Measurements from ENCODE around the gene FREM2.

The FREM2 gene

DNA sequence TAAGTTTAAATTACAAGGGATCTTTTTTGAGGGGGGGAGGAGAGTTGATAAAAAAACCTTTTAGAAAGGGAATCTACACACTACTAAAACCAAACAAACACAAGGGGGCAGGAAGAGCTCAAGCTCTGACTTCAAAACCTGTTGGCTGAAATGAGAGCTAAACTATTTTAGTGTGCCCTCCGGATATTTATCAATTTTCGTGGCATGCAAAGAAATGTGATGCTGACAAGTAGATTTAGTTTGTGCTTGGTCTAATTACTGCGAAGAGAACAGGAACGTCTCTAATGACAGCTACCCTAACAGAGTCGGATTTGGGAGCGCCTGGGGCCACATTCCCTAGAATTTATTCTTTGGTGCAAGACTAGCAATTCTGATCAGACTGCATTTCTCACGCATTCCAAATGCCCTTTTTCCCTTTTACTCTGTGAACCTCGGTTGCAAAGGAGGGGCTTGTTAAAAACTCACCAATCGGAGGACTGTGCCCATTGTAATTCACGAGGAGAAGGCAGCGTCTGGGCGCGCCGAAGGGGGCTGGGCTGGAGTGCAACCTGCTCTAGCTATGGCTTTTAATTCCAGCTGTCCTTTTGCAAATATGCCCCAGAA lies 802 bp upstream of the FREM2 start:
- DNase-seq (ENCODE audit: low spot score) = peak; percentile 75

DNA sequence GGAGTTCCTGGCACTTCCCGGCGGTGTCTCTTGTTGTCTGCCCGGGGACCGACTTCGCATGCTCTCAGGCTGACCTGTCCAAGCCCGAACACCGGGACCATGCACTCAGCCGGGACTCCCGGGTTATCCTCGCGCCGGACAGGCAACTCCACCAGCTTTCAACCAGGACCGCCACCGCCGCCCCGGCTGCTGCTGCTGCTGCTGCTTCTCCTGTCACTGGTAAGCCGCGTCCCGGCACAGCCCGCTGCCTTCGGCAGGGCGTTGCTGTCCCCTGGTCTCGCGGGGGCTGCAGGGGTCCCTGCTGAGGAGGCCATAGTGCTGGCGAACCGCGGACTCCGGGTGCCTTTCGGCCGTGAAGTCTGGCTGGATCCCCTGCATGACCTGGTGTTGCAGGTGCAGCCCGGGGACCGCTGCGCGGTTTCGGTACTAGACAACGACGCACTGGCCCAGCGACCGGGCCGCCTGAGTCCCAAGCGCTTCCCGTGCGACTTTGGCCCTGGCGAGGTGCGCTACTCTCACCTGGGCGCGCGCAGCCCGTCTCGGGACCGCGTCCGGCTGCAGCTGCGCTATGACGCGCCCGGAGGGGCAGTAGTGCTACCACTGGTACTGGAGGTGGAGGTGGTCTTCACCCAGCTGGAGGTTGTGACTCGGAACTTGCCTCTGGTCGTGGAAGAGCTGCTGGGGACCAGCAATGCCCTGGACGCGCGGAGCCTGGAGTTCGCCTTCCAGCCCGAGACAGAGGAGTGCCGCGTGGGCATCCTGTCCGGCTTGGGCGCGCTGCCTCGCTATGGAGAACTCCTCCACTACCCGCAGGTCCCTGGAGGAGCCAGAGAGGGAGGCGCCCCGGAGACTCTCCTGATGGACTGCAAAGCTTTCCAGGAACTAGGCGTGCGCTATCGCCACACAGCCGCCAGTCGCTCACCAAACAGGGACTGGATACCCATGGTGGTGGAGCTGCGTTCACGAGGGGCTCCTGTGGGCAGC lies 661 bp downstream of the FREM2 start:
- peak; percentile 62 for DNase-seq (ENCODE audit: low spot score)

GRCh38 chr13:38688674-38689073 lies 1.8 kb downstream of the FREM2 start:
- no peak for DNase-seq (ENCODE audit: low spot score)

DNA sequence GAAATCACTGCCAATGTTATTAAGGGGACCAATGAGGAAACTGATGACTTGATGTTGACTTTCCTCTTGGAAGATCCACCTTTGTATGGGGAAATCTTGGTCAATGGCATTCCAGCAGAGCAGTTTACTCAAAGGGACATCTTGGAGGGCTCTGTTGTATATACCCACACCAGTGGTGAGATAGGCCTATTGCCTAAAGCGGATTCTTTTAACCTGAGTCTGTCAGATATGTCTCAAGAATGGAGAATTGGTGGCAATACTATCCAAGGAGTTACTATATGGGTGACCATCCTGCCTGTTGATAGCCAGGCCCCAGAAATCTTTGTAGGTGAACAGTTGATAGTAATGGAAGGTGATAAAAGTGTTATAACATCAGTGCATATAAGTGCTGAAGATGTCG lies 3.4 kb downstream of the FREM2 start:
- DNase-seq (ENCODE audit: low spot score) = no peak

DNA sequence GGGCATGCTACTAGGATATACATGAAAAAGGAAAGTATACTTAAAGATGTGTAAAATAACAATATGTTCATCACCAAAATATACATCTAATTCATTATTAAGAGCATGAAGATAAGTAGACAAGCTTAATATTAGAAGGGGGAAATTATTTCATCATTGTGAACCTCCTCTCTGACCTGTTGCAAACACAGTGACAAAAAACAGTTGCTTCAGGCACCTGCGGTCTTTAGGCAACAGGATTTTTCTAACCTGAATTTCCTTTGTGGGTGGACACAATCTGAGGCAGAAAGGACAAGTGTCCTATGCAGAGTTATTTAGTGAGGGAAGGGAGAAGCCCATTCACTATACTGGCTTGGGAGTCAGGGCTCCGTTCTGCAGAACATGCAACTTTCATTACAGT lies 6.3 kb downstream of the FREM2 start:
- no peak for DNase-seq (ENCODE audit: low spot score)

- DNase-seq (ENCODE audit: low spot score) = no peak
Observed at GRCh38 chr13:38693641-38694040, 6.8 kb downstream of the FREM2 start.

GRCh38 chr13:38697197-38697596 lies 10.3 kb downstream of the FREM2 start:
- no peak for DNase-seq (ENCODE audit: low spot score)

- DNase-seq (ENCODE audit: low spot score) = no peak
Observed at GRCh38 chr13:38697628-38698333, 10.9 kb downstream of the FREM2 start.

GRCh38 chr13:38700051-38700450 lies 13.2 kb downstream of the FREM2 start:
- no peak for DNase-seq (ENCODE audit: low spot score)

DNA sequence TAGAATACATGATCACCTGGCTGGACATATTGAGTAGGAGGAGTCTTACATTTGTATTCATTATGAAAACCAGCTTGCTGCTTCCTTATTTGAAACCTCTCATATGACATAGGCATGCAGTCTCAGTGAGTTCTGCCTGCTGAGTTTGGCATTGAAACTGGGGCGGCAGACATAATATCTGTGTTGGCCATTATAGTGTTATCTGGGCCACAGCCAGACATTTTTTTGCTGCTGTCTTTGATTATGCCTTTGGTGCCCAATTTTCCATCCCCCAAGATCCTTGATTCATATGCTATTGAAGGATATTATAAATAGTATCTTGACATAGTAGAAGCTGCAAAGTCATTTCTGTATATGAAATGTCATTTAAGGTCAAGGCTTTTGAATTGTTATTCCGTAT lies 15.8 kb downstream of the FREM2 start:
- no peak for DNase-seq (ENCODE audit: low spot score)

DNA sequence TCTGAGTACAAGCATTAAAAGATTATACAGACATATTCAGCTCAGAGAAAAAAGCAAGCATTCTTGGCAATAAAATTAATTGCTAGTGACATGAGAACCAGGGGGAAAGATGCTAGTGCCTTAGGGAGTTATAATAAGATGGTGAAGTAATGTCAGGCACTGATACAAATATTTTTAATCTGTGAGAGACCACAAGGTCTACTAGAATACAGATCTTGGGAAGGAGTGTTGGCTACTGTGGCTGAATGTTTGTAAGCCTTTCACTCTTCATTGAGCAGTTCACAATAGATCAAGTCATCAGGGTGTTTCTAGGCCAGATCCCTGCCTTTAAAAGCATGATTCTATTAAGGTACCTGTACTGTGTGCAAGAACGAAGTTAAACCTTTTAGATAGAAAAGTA lies 16.4 kb downstream of the FREM2 start:
- DNase-seq (ENCODE audit: low spot score) = no peak

DNA sequence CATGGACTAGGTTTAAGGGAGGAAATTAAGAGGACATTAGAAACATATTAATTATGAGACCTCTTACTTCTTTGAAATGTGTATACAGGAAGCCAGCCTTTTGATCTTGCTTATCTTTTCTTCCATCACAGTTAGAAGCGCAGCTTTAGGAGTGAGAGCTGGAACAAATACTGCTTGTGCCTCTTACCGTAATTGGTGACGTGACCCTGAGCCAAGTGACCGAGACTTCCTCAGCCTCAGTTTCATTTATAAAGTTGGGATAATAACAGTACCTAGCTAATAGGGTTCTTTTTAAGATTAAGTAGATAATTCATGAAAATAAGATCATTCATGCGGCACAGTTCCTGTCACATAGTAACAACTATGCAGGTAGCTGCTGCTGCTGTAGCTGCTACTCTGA lies 18.5 kb downstream of the FREM2 start:
- DNase-seq (ENCODE audit: low spot score) = no peak

DNA sequence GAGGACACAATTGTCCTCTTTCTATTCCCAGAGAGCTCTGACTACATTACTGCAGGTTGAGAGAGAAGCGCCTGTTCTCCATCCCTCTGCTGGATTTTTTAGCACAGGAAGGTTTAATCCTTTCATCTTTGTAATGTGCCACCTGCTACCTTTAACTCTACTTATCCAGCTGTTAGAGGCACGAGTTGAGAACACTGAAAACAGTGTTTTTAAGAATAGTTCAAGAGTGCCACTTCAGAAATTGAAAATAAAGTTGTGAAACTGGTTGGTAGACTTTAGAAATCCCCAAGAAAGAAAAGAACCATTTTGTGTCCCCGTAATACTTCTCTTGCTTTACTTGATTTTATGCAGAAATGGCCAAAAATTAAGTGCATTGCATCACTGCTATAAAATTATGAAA lies 20.6 kb downstream of the FREM2 start:
- DNase-seq (ENCODE audit: low spot score) = no peak

DNA sequence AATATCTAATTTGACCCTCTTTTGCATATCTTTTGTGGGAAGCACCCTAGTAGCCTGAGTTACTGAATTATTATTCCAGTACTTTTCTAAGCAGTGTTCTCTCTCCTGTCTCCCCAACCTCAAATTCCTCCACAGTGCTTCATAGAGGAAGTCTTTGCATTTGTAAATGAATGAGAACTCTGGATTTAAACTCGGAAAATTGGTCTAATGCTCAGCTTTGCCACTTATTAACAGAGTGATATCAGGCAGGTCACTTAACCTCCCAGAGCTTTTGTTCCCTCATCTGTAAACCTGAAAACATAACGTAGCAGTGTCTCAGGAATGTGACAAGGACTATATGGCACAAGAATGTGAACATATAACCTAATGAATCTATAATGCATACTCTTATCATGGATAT lies 26.2 kb downstream of the FREM2 start:
- DNase-seq (ENCODE audit: low spot score) = no peak

DNA sequence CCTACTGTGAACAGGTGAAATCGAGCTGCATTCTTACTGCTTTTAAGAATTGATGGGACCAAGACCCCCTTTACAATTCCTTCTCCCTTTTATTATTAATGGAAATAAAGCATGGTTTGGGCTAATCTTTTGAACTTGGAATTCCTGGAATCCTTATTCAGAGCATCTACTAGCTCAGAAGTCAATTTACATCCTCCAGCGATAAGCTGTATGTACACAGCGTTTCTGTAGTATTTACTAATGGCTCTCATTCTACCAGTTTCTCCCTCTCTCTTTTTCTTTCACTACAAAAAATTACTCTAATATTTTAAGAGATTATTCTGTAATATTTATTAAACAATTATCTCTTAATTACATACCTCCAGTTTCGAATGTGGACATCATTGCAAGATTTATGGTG lies 31.5 kb downstream of the FREM2 start:
- no peak for DNase-seq (ENCODE audit: low spot score)

DNA sequence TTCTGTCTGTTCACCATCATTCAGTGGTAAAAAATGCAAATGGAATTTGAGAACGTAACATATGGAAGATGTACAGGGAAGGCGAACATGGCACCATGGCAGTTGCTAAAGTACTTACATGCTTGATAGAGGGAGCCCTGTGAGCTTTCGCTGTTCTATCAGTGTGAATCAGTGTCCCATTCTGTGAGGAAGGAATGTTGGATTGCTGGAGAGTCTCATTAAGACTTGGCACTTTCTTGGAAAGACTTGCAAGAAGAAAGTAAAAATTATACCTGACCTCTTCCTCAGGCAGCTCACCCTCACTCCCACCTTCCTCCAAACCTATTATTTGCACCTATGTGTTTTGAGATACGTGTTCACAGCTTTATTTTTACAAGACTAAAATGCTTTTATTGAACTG lies 43.5 kb downstream of the FREM2 start:
- DNase-seq (ENCODE audit: low spot score) = no peak

DNA sequence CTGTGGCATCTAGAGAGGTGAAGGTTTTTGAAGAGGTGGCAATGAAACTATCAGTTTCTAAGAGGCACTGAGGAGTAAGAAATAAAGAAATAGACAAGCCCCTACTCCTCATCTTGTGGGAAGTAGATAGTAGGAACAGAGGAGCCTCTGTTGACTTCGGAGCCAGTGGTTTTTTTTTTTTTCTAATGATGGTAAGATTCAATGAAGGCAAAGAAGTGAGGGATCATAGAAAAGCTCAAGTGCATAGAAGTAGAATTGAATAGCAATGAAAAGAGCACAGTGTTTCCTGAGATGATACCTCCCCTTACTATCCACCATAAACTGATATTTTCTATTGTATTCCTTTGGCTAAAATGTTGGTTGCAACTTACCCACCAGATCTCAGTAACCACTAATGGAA lies 46.3 kb downstream of the FREM2 start:
- DNase-seq (ENCODE audit: low spot score) = no peak

DNA sequence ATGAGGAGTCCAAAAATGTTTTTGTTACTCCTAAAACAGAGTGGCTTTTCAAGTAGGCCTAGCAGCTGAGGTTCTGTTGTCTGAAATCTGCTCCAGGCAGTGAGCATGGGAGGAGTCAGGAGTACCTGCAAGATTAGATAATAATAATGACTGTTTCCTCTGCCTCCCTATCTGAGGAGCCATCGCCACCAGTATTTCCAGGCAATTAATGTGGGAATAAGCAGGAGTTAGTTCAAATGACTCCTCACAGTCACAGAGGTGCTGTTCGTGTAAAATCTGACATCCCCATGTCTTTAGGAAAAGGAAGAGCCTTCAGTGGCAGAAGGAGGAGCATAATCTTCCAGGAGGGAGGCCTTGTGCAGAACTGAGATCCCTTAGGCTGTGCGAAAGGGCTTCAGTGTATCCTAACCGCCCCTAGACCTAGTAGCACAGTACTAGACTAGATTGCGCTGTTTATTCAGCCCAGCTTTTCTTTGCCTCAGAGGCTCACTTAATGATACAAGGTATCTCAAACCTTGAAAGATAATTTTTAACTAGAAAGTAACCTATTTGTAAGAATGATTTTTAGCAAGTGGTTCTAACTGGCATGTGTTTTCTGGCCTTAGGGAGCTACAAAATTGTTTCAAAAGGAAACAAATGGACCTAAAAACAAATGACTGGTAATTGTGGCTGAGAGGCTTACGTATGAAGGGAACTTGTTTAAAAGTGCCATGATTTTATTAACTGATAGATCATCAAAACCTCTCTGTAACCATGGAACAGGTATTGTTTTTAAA lies 49.0 kb downstream of the FREM2 start:
- peak; percentile 42 for DNase-seq (ENCODE audit: low spot score)

DNA sequence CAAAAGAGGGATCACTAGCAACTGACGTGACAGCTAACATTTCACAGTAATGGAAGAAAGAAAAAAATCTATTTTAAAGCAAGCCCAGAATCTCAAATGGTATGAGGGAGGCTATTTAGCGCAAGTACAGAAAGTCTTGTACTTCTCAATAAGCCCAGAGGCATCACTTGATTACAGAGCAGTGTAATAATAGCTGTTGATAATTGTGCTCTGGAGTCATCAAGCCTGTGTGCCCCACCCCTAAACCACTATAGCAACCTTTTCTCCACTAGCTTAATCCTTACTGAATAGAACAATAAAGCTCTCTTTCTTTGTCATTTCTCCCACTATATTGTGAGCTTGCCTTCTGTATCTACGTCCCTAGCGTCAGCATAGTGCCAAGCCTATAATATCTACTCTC lies 56.6 kb downstream of the FREM2 start:
- DNase-seq (ENCODE audit: low spot score) = no peak

- DNase-seq (ENCODE audit: low spot score) = no peak
Observed at GRCh38 chr13:38752686-38753085, 65.8 kb downstream of the FREM2 start.

DNA sequence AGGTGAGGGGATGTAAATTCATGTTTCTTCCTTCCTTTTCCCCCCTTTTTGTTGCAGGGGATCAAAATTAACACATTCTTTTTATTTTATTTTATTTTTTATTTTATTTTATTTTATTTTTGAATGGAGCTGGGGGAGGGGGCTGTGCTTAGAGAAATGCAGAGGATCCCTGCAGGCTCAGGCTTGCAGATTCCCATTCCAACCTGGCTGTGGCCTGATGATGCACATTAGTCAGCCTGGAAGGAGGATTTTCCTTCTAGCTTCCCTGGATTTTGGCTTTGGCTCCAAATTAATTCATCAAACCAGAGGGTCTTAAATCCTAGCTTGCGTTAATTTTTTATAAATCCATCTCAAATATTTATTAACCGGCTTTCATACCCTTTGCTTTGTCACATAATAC lies 67.0 kb downstream of the FREM2 start:
- DNase-seq (ENCODE audit: low spot score) = no peak

- DNase-seq (ENCODE audit: low spot score) = no peak
Observed at GRCh38 chr13:38755793-38756192, 68.9 kb downstream of the FREM2 start.
